H1 (cell line): ENCODE results near the gene LRRC41. TPM values are rescaled to one million over a fixed set of nuclear protein-coding genes. Genes with fewer than 3 reads are reported as not detected.

Source experiments
- CTCF ChIA-PET: fragments of 300-600 bp; sonication (Branson Sonifier 250); formaldehyde crosslinking; loops from one replicate; lab custom pipeline; 2021; ENCODE audit not compliant: partially characterized antibody; lab: Charles Lee
- POLR2A ChIA-PET: fragments of 300-600 bp; sonication (Branson Sonifier 250); formaldehyde crosslinking; loops from one replicate; lab custom pipeline; 2021; ENCODE audit warnings: inconsistent platforms; ENCODE audit not compliant: partially characterized antibody; lab: Charles Lee
- DNase-seq, 2 experiments: peaks; one replicate each; pipeline versions ENCODE4 v3.0.0 to v3.0.0-alpha.2; 2010 to 2022; ENCODE audit warnings: low spot score in 2 of 2, low read depth in 1 of 2, mixed read lengths in 1 of 2
- FAIRE-seq: peaks from 2 replicates; lab custom pipeline; 2011; peaks lifted over from hg19 to GRCh38; lab: Jason Lieb, UNC
- H2AFZ ChIP-seq: 2 replicates; pipeline ENCODE4 v1.8.1; 2012; ENCODE audit warnings: low read length, inconsistent platforms
- H2AK5ac ChIP-seq: 2 replicates; pipeline ENCODE4 v1.6.1; 2013; ENCODE audit warnings: low read depth, low read length
- H2BK120ac ChIP-seq: replicated peaks from 2 replicates; pipeline ENCODE3; 2013; ENCODE audit warnings: low read depth, low read length, inconsistent platforms
- H2BK12ac ChIP-seq: 2 replicates; pipeline ENCODE4 v1.6.1; 2013; ENCODE audit warnings: low read depth, low read length
- H2BK15ac ChIP-seq: 2 replicates; pipeline ENCODE4 v1.6.1; 2013; ENCODE audit warnings: low read length
- H2BK20ac ChIP-seq: 2 replicates; pipeline ENCODE4 v1.6.1; 2013; ENCODE audit warnings: low read length
- H2BK5ac ChIP-seq: 2 replicates; pipeline ENCODE4 v1.6.1; 2013; ENCODE audit warnings: low read depth, low read length
- H3K14ac ChIP-seq: 2 replicates; pipeline ENCODE4 v1.6.1; 2013; ENCODE audit warnings: inconsistent platforms; ENCODE audit not compliant: insufficient read length
- H3K18ac ChIP-seq: 2 replicates; pipeline ENCODE4 v1.6.1; 2013; ENCODE audit warnings: low read length; ENCODE audit errors: extremely low read depth
- H3K23ac ChIP-seq: 2 replicates; pipeline ENCODE4 v1.6.1; 2013; ENCODE audit warnings: inconsistent platforms; ENCODE audit not compliant: insufficient read length
- H3K23me2 ChIP-seq: 2 replicates; pipeline ENCODE4 v1.6.1; 2013; ENCODE audit warnings: low read depth, low read length
- H3K27ac ChIP-seq: 2 replicates; pipeline ENCODE4 v1.6.1; 2011; ENCODE audit warnings: low read depth, low read length, inconsistent platforms
- H3K27me3 ChIP-seq, 4 experiments: replicated peaks in 1 of 4; 1 replicate in 1 of 4; 2 replicates in 3 of 4; pipeline versions ENCODE4 v1.6.1 to v1.8.1; 2011 to 2013; ENCODE audit warnings: low read length in 3 of 4, mild to moderate bottlenecking in 3 of 4, inconsistent platforms in 2 of 4, mixed read lengths in 2 of 4, moderate library complexity in 1 of 4; ENCODE audit not compliant: control insufficient read depth in 3 of 4, insufficient read depth in 3 of 4; ENCODE audit errors: extremely low read depth in 1 of 4
- H3K36me3 ChIP-seq, 4 experiments: 2 replicates each; pipeline versions ENCODE4 v1.6.1 to v1.8.1; 2011 to 2013; ENCODE audit warnings: mild to moderate bottlenecking in 4 of 4, low read length in 3 of 4, moderate library complexity in 2 of 4, control low read depth in 1 of 4, inconsistent platforms in 1 of 4; ENCODE audit not compliant: insufficient read depth in 4 of 4, control insufficient read depth in 2 of 4
- H3K4ac ChIP-seq: replicated peaks from 2 replicates; pipeline ENCODE3; 2013; ENCODE audit warnings: low read length, low read depth, mixed read lengths, inconsistent platforms; ENCODE audit not compliant: insufficient read length
- H3K4me1 ChIP-seq, 4 experiments: replicated peaks in 1 of 4; 1 replicate in 1 of 4; 2 replicates in 3 of 4; pipeline versions ENCODE4 v1.6.1 to v1.8.1; 2011 to 2013; ENCODE audit warnings: low read length in 3 of 4, inconsistent platforms in 2 of 4, mixed read lengths in 1 of 4; ENCODE audit not compliant: insufficient read depth in 4 of 4, control insufficient read depth in 3 of 4
- H3K4me2 ChIP-seq, 2 experiments: 2 replicates each; pipeline versions ENCODE4 v1.6.1 to v1.8.1; 2011 to 2013; ENCODE audit warnings: low read depth in 2 of 2, low read length in 2 of 2, control low read depth in 1 of 2, inconsistent platforms in 1 of 2, mild to moderate bottlenecking in 1 of 2; ENCODE audit not compliant: insufficient read depth in 1 of 2
- H3K4me3 ChIP-seq, 4 experiments: fragments of 200-600, 300-600 bp in 1 of 4; sonication (generic), shearing (Covaris generic), sonication (Bioruptor Twin) in 1 of 4; 2 replicates each; pipeline versions ENCODE4 v1.5.1 to v1.8.1; 2011 to 2016; ENCODE audit warnings: low read length in 4 of 4, low read depth in 3 of 4, control low read depth in 2 of 4, inconsistent platforms in 2 of 4, mild to moderate bottlenecking in 2 of 4, mixed read lengths in 1 of 4, moderate library complexity in 1 of 4; ENCODE audit not compliant: insufficient read depth in 2 of 4; ENCODE audit errors: extremely low read depth in 1 of 4
- H3K56ac ChIP-seq: replicated peaks from 2 replicates; pipeline ENCODE3; 2013; ENCODE audit warnings: low read depth, mild to moderate bottlenecking, mixed read lengths, low read length, inconsistent platforms; ENCODE audit not compliant: insufficient read length
- H3K79me1 ChIP-seq: 2 replicates; pipeline ENCODE4 v1.6.1; 2013; ENCODE audit warnings: low read depth, low read length, control low read depth
- H3K79me2 ChIP-seq, 2 experiments: 2 replicates each; pipeline versions ENCODE4 v1.6.1 to v1.8.1; 2012 to 2013; ENCODE audit warnings: low read length in 2 of 2, mild to moderate bottlenecking in 2 of 2, inconsistent platforms in 1 of 2; ENCODE audit not compliant: insufficient read depth in 2 of 2, control insufficient read depth in 1 of 2
- H3K9ac ChIP-seq, 4 experiments: replicated peaks in 1 of 4; 1 replicate in 1 of 4; 2 replicates in 3 of 4; pipeline versions ENCODE4 v1.6.1 to v1.8.1; 2011 to 2013; ENCODE audit warnings: low read depth in 3 of 4, low read length in 3 of 4, control low read depth in 2 of 4, mild to moderate bottlenecking in 2 of 4, moderate library complexity in 2 of 4, inconsistent platforms in 1 of 4; ENCODE audit errors: extremely low read depth in 1 of 4
- H3K9me3 ChIP-seq, 2 experiments: 2 replicates each; pipeline versions ENCODE4 v1.6.1 to v1.8.1; 2012 to 2013; ENCODE audit warnings: mild to moderate bottlenecking in 2 of 2, moderate library complexity in 2 of 2, control low read depth in 1 of 2, inconsistent platforms in 1 of 2, low read depth in 1 of 2, low read length in 1 of 2, mixed read lengths in 1 of 2; ENCODE audit not compliant: insufficient read depth in 2 of 2
- H4K20me1 ChIP-seq, 2 experiments: replicated peaks in 1 of 2; 2 replicates each; pipeline versions ENCODE3 to v1.8.1; 2011 to 2013; ENCODE audit warnings: inconsistent platforms in 2 of 2, low read length in 2 of 2, mild to moderate bottlenecking in 1 of 2; ENCODE audit not compliant: insufficient read depth in 2 of 2, control insufficient read depth in 1 of 2
- H4K5ac ChIP-seq: 2 replicates; pipeline ENCODE4 v1.6.1; 2013; ENCODE audit warnings: low read length, low read depth, mixed read lengths, inconsistent platforms; ENCODE audit not compliant: insufficient read length
- H4K8ac ChIP-seq: 2 replicates; pipeline ENCODE4 v1.8.0; 2013; ENCODE audit warnings: mild to moderate bottlenecking, moderate library complexity, low read length, inconsistent platforms; ENCODE audit not compliant: insufficient read depth; ENCODE audit errors: extremely low read depth
- H4K91ac ChIP-seq: replicated peaks from 2 replicates; pipeline ENCODE3; 2013; ENCODE audit warnings: low read length, mixed read lengths, inconsistent platforms; ENCODE audit not compliant: insufficient read length
- CHD1 ChIP-seq: IDR thresholded peaks from 2 replicates; pipeline ENCODE4 v1.6.1; 2012; ENCODE audit warnings: low read depth, low read length, improper control_type of control experiment
- NRF1 ChIP-seq: IDR thresholded peaks from 2 replicates; pipeline ENCODE4 v1.6.1; 2011; ENCODE audit warnings: mild to moderate bottlenecking, low read depth, low read length, improper control_type of control experiment
- PHF8 ChIP-seq: fragments of 200-600 bp; sonication (generic); conservative IDR thresholded peaks from 2 replicates; pipeline ENCODE4 v1.7.1; 2012; ENCODE audit warnings: low read depth, mild to moderate bottlenecking, inconsistent platforms, low read length, moderate library complexity
- RBBP5 ChIP-seq: IDR thresholded peaks from 2 replicates; pipeline ENCODE4 v1.7.1; 2012; ENCODE audit warnings: low read depth, mild to moderate bottlenecking, inconsistent platforms, low read length, moderate library complexity, borderline replicate concordance
- WGBS, 2 experiments: shearing (Covaris generic) in 1 of 2; methylation state at CpG; one replicate each; pipeline versions ENCODE4 v1.1.6 to v1.1.7; 2013 to 2015; ENCODE audit warnings: low lambda C conversion rate in 2 of 2, mixed read lengths in 2 of 2, inconsistent platforms in 1 of 2, low coverage in 1 of 2, missing lambda C conversion rate in 1 of 2; ENCODE audit not compliant: insufficient replicate concordance in 2 of 2, insufficient coverage in 1 of 2, insufficient read length in 1 of 2; ENCODE audit errors: extremely low coverage in 1 of 2, missing lambda C conversion rate in 1 of 2; 5-methylcytosine and 5-hydroxymethylcytosine counted together
- polyA plus RNA-seq, 7 experiments: library from polyadenylated mRNA; depleted of rRNA in 3 of 7; stranded (reverse) in 5 of 7; unstranded in 2 of 7; fragments of >200 nt in 5 of 7; fragments of 200-250 nt in 2 of 7; gene quantifications; 1 replicate in 5 of 7; 2 replicates in 1 of 7; 4 replicates in 1 of 7; pipeline versions ENCODE4 v1.2.1 to v1.2.3, GENCODE V29; 2011 to 2013; ENCODE audit warnings: missing spikeins in 2 of 7, mixed read lengths in 2 of 7
- total RNA-seq: library from RNA; stranded (reverse); fragmentation: NEBNext Ultra II Directional; extraction: Animal tissue kit (Norgen Biotek cat#: 25700); gene quantifications from 2 replicates; pipeline ENCODE4 v1.2.1, GENCODE V29; 2021

Gene LRRC41
- total and polyA plus RNA-seq, 2 of the 8 experiments (the other 6 are each of a cell fraction or from before 2014, with no cell fraction given): 36.8 to 51.2 TPM

DNA sequence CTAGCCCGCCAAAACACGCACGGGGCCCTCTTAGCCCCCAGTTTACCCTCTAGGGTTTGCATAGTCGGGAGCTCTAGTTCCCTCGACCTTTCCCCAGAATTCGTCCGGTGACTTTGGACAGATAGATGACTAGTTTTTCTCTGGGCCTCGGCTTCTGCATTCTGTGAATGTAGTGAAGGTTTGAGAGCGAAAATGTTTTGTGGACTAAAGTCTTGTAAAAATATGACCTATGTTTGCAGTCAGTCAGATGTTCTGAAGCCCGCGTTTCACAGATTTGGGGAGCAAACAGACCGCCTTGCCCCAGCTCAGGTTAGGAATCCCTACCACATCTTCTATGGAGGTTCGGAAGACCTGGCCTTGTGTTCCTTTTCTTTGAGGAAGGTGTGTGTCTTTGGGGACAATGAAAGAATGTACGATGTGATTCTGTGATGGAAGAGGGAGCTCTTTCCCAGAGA, 483 bp upstream of the LRRC41 start:
- no peak overlapping the region for H2BK120ac ChIP-seq
- CTCF ChIA-PET: interaction anchor here (0.6 to 2.3 kb wide), 13 partner anchors 14 to 859 kb away, joined by 3 to 21 read pairs (median 4); partner anchors contain the start of gene NSUN4
- H3K27ac ChIP-seq: peak overlapping the region; percentile 92
- no peak overlapping the region for H2BK15ac ChIP-seq
- peaks cover 0 to 15% (median 0%) of the 10 kb centered on the region in 4 experiments; a peak in 3 of 8 replicates for H3K36me3 ChIP-seq
- H2BK20ac ChIP-seq: no peak overlapping the region
- H3K79me2 ChIP-seq: peaks cover 41 to 84% of the 10 kb centered on the region in 2 experiments
- H3K56ac ChIP-seq: peak overlapping the region; percentile 57
- H2BK5ac ChIP-seq: peak overlapping the region; percentile 20; the same call in 1 of the 2 replicates
- peak overlapping the region; percentile 72 for H4K91ac ChIP-seq
- H3K14ac ChIP-seq: no peak overlapping the region
- no peak overlapping the region for H2AFZ ChIP-seq
- peaks cover 5 to 19% (median 13%) of the 10 kb centered on the region in 4 experiments for H3K4me1 ChIP-seq
- no peaks in the 10 kb centered on the region for H3K79me1 ChIP-seq
- DNase-seq (no peak), FAIRE-seq (no peak)
- POLR2A ChIA-PET: interaction anchor here (1.1 to 33.1 kb wide), 20 partner anchors 8 to 110 kb away, joined by 3 to 689 read pairs (median 10); partner anchors contain the start of genes NSUN4 and RAD54L
- H3K4me3 ChIP-seq: peak overlapping the region; percentile 84 to 97 (median 90)
- H2AK5ac ChIP-seq: 0 out of 2 replicates have a peak overlapping the region, but pooled peaks have one; percentile 41
- H3K23me2 ChIP-seq: peaks cover 8% of the 10 kb centered on the region; the same call in 1 of the 2 replicates
- H3K9ac ChIP-seq: peak overlapping the region; percentile 80 to 87 (median 84)
- no peak overlapping the region for H3K23ac ChIP-seq
- H3K27me3 ChIP-seq: no peaks in the 10 kb centered on the region
- H4K5ac ChIP-seq: peak overlapping the region; percentile 74
- WGBS, 2 experiments: 1% methylated on average over 14 of the region's 14 CpGs; no CpG with 5 or more reads in 1 of the 2 experiments
- H4K20me1 ChIP-seq: peaks cover 9 to 13% of the 10 kb centered on the region in 2 experiments
- H4K8ac ChIP-seq: peak overlapping the region; percentile 96; the same call in 1 of the 2 replicates
- H3K4me2 ChIP-seq: peak overlapping the region; percentile 67 to 80
- peak overlapping the region; percentile 63; the same call in 1 of the 2 replicates for H3K18ac ChIP-seq
- H2BK12ac ChIP-seq: peak overlapping the region; percentile 62; the same call in 1 of the 2 replicates
- H3K4ac ChIP-seq: peak overlapping the region; percentile 19
- no peaks in the 10 kb centered on the region for H3K9me3 ChIP-seq
- TF ChIP-seq NRF1 (no peak), RBBP5 (no peak), PHF8 (0 out of 2 replicates have a peak, but pooled peaks have one; percentile 59), CHD1 (no peak)
